ENCODE results near the gene CACNB4. TPM values are rescaled to one million over a fixed set of nuclear protein-coding genes. Genes with fewer than 3 reads are reported as not detected.

CACNB4 gene
- total RNA-seq, 1 donor: 4.8 TPM

DNA sequence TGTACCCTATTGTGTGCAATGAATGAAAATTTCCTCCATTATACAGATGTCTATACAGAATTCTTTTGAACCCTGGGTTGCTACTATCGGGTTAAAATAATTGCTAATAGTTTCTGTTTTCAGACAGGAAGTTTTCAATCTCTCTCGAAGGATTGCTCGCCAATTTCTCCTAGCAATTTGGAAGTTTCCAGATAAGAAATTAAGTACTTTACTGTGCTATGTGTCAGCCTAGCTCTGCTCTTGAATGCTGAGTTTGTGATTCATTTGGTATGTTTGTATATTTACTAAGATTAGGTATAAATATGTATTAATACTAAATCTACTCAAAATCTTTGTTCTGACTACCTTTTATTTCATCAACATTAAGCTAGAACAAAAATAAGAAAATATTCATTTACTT lies 196.0 kb downstream of the CACNB4 start:
- no peak for DNase-seq (ENCODE audit: low read depth)
- no peak overlapping the region for H3K4me3 ChIP-seq (ENCODE audit: low read depth, low read length)
- TF ChIP-seq CTCF (IDR thresholded peaks at IDR 0.05; ENCODE audit: insufficient read depth, low read length): no peak

- no peak overlapping the region for H3K4me3 ChIP-seq (ENCODE audit: low read depth, low read length)
- no peak for TF ChIP-seq CTCF (IDR thresholded peaks at IDR 0.05; ENCODE audit: insufficient read depth, low read length)
- no peak for DNase-seq (ENCODE audit: low read depth)
Measured at GRCh38 chr2:151900331-151900730, 198.5 kb downstream of the CACNB4 start.

DNA sequence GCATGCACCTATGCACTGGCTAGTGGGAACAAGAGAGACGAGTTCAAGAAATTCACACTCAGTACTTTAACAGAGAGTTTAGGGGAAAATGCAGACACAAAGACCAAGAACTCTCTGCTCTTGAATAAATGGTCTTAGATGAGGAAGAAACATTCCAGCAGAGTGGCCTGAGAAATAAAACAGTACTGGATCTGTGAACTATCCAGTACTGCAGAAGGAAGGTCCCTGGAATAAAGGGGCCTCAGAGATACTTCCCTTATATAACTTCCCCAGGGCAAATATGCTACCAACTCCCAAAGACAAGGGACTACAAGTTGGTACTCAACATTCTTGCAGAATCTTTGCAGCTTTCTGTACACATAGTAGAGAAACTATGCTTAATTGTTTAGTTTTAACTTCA lies 199.7 kb downstream of the CACNB4 start:
- no peak for TF ChIP-seq CTCF (IDR thresholded peaks at IDR 0.05; ENCODE audit: insufficient read depth, low read length)
- no peak for DNase-seq (ENCODE audit: low read depth)
- H3K4me3 ChIP-seq (ENCODE audit: low read depth, low read length): no peak overlapping the region

DNA sequence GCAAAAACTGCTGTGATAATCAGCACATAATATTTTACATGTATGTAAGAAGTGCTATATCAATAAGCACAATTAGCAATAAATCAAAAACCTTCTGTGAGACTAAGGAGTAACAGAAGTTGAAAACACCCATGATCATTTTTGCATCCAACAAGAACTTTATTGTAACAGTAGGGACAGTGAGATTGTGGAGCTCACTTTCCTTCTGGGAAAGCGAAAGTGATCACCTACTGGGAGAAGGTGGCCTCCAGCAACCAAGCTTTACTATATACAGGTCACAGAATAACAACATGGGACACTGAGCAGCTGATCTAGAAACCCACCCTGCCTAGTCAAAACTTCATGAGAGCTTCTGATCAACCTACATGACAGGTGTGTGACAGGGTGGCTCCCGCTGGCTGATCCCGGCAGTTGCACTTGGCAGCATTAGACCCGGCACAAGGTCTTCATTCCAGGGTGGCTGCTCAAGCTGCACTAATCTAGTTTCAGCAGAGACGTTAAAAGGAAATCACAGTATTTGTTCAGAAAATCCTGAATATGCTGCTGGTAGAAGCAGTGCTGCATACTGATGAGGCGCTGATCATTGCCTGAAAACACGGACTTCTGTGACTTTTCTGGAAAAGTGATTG lies 207.2 kb downstream of the CACNB4 start:
- no peak for TF ChIP-seq CTCF (IDR thresholded peaks at IDR 0.05; ENCODE audit: insufficient read depth, low read length)
- no peak overlapping the region for H3K4me3 ChIP-seq (ENCODE audit: low read depth, low read length)
- no peak for DNase-seq (ENCODE audit: low read depth)

DNA sequence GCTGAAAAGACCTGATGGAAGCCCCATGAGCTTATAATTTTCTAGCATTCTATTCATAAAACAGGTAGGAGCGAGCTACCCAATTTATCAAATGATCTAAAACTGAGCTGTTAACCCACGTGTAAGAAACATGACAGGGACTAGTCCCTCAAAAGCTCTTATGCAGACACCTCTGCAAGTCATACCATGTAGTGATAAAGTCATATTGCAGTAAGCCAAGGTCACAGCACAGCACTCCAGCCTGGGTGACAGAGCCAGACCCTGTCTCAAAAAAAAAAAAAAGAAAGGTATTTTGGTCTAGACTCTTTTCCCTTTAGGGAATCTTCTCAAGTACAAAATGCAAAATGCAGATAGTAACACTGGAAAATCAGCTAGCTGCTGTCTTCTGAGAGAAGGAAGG lies 211.7 kb downstream of the CACNB4 start:
- DNase-seq (ENCODE audit: low read depth): no peak
- no peak for TF ChIP-seq CTCF (IDR thresholded peaks at IDR 0.05; ENCODE audit: insufficient read depth, low read length)
- H3K4me3 ChIP-seq (ENCODE audit: low read depth, low read length): no peak overlapping the region

DNA sequence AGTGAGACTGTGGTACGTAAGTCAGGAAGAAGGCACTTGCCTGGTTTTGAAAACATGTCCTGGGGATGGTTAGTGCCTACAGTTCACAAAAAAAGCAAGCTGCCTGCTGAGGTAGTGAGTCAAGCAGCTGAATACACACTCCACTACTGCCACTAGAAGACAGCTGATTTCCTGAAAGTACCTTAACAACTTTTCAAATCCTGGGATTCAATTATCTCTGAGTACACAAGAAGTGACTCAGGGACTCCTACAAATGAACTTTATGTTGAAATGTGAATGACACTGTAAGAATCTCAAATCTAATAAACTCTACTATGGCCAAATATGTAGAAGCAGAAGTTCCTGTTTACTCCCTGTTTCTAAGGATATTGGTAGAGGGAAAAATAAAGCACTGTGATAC lies 212.6 kb downstream of the CACNB4 start:
- no peak for TF ChIP-seq CTCF (IDR thresholded peaks at IDR 0.05; ENCODE audit: insufficient read depth, low read length)
- DNase-seq (ENCODE audit: low read depth): no peak
- H3K4me3 ChIP-seq (ENCODE audit: low read depth, low read length): no peak overlapping the region

All from fibroblast of the aortic adventitia (primary cell).